ENCODE data around the gene LNPEP. TPM values are rescaled to one million over a fixed set of nuclear protein-coding genes. Genes with fewer than 3 reads are reported as not detected.
A peak's percentile ranks its signal among the peaks of the same experiment; 100 is the strongest.

LNPEP gene
- total and polyA plus RNA-seq, 10 of the 15 experiments (the other 5 are each of a cell fraction or from before 2014, with no cell fraction given), result 5.6 to 54.9 (median 25.0) TPM

GRCh38 chr5:96934708-96935558, 947 bp upstream of the LNPEP start:
- H3K36me3 ChIP-seq (ENCODE audit: control insufficient read depth in 2 of 2, insufficient read depth in 2 of 2, low read length in 1 of 2), result no peaks in the 10 kb centered on the region
- ChIA-PET SMC1A (ENCODE audit: uncharacterized antibody, unreplicated experiment) (interaction anchor here (4.0 kb wide), 1 partner anchor 25 kb away, joined by 65 read pairs; no protein-coding TSS in a partner anchor), CTCF (interaction anchor here (1.5 to 4.1 kb wide), 2 partner anchors 38 to 65 kb away, joined by 13 to 23 read pairs; no protein-coding TSS in a partner anchor), RAD21 (ENCODE audit: unreplicated experiment) (interaction anchor here (1.1 to 3.2 kb wide), 3 partner anchors 24 to 56 kb away, joined by 3 to 31 read pairs (median 8); no protein-coding TSS in a partner anchor), POLR2A (interaction anchor here (1.1 to 7.5 kb wide), 3 partner anchors 13 to 66 kb away, joined by 3 to 65 read pairs (median 12); no protein-coding TSS in a partner anchor)
- FAIRE-seq (no peak), ATAC-seq (peak; percentile 77), DNase-seq (ENCODE audit: low read depth, low spot score) (peak; percentile 86)
- H3K27ac ChIP-seq (ENCODE audit: control insufficient read depth, insufficient read depth), result peak overlapping the region; percentile 97
- H4K20me1 ChIP-seq (ENCODE audit: control insufficient read depth, insufficient read depth), result no peaks in the 10 kb centered on the region
- H3K9ac ChIP-seq (ENCODE audit: control insufficient read depth, insufficient read depth, low read length), result peak overlapping the region; percentile 93
- peaks cover 93% of the 10 kb centered on the region for H3K79me2 ChIP-seq (ENCODE audit: control insufficient read depth, insufficient read depth, low read length)
- H3K4me2 ChIP-seq (ENCODE audit: control insufficient read depth, insufficient read depth), result peak overlapping the region; percentile 88
- H2AFZ ChIP-seq (ENCODE audit: control insufficient read depth, low read depth, low read length), result peak overlapping the region; percentile 69
- BruUV-seq (replicated peaks), result no TSS peak
- in situ Hi-C loops (cut with MboI), result no loop called here
- peak overlapping the region; percentile 94 for H3K4me3 ChIP-seq
- H3K9me3 ChIP-seq (replicated peaks; ENCODE audit: control insufficient read depth, insufficient read depth, low read length), result no peaks in the 10 kb centered on the region
- peaks cover 14% of the 10 kb centered on the region for H3K4me1 ChIP-seq (ENCODE audit: control insufficient read depth, insufficient read depth, low read length)
- H3K27me3 ChIP-seq (replicated peaks in 1 of 2; ENCODE audit: control insufficient read depth in 2 of 2, insufficient read depth in 2 of 2, low read length in 1 of 2), result no peaks in the 10 kb centered on the region
- under 1% methylated on average over 70 of the region's 80 CpGs for WGBS (ENCODE audit: insufficient coverage, insufficient replicate concordance, low lambda C conversion rate, missing lambda C conversion rate)
- intact Hi-C loops (cut with micrococcal nuclease; ENCODE audit: unreplicated experiment), result loop anchor here (1.0 to 5.0 kb wide), 7 partner anchors 14 to 1992 kb away; partner anchors contain the start of gene CHD1
- TF ChIP-seq ETV6 (conservative IDR thresholded peaks at IDR 0.05 in 1 of 2, IDR thresholded peaks at IDR 0.05 in 1 of 2; ENCODE audit: borderline replicate concordance in 1 of 2, low read depth in 1 of 2) (peak in 1 of 2 experiments; percentile 64; a peak in 1 of 4 replicates), CBX5 (IDR thresholded peaks at IDR 0.05; ENCODE audit: low read depth) (no peak), JUNB (IDR thresholded peaks at IDR 0.05) (no peak), SREBF1 (IDR thresholded peaks at IDR 0.05; ENCODE audit: low read length) (no peak), SMC3 (IDR thresholded peaks at IDR 0.05; ENCODE audit: borderline replicate concordance, low read length) (peak; percentile 6; the same call in 1 of the 2 replicates), MXI1 (IDR thresholded peaks at IDR 0.05; ENCODE audit: low read depth, low read length) (peak; percentile 81; the same call in 1 of the 2 replicates), CHD2 (IDR thresholded peaks at IDR 0.05; ENCODE audit: borderline replicate concordance, low read depth, low read length) (peak; percentile 83), SIN3A (IDR thresholded peaks at IDR 0.05; ENCODE audit: low read depth, low read length) (peak; percentile 73; the same call in 1 of the 2 replicates), EGR1 (IDR thresholded peaks at IDR 0.05; ENCODE audit: borderline replicate concordance in 1 of 2, low read depth in 2 of 2, low read length in 2 of 2) (peak in 1 of 2 experiments; percentile 76; a peak in 2 of 3 replicates), FOXM1 (IDR thresholded peaks at IDR 0.05; ENCODE audit: low read depth, low read length) (no peak), ZNF384 (IDR thresholded peaks at IDR 0.05; ENCODE audit: borderline replicate concordance, low read depth, low read length) (no peak)
- TF ChIP-seq, protein P1, sequence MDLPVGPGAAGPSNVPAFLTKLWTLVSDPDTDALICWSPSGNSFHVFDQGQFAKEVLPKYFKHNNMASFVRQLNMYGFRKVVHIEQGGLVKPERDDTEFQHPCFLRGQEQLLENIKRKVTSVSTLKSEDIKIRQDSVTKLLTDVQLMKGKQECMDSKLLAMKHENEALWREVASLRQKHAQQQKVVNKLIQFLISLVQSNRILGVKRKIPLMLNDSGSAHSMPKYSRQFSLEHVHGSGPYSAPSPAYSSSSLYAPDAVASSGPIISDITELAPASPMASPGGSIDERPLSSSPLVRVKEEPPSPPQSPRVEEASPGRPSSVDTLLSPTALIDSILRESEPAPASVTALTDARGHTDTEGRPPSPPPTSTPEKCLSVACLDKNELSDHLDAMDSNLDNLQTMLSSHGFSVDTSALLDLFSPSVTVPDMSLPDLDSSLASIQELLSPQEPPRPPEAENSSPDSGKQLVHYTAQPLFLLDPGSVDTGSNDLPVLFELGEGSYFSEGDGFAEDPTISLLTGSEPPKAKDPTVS (IDR thresholded peaks at IDR 0.05; ENCODE audit: low read depth, low read length), result no peak
- TF ChIP-seq, protein P2, sequence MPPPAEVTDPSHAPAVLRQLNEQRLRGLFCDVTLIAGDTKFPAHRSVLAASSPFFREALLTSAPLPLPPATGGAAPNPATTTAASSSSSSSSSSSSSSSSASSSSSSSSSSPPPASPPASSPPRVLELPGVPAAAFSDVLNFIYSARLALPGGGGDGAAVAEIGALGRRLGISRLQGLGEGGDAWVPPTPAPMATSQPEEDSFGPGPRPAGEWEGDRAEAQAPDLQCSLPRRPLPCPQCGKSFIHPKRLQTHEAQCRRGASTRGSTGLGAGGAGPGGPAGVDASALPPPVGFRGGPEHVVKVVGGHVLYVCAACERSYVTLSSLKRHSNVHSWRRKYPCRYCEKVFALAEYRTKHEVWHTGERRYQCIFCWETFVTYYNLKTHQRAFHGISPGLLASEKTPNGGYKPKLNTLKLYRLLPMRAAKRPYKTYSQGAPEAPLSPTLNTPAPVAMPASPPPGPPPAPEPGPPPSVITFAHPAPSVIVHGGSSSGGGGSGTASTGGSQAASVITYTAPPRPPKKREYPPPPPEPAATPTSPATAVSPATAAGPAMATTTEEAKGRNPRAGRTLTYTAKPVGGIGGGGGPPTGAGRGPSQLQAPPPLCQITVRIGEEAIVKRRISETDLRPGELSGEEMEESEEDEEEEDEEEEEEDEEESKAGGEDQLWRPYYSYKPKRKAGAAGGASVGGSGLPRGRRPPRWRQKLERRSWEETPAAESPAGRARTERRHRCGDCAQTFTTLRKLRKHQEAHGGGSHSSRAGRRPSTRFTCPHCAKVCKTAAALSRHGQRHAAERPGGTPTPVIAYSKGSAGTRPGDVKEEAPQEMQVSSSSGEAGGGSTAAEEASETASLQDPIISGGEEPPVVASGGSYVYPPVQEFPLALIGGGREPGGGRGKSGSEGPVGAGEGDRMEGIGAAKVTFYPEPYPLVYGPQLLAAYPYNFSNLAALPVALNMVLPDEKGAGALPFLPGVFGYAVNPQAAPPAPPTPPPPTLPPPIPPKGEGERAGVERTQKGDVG (CRISPR knock-in tag; IDR thresholded peaks at IDR 0.05), result peak; percentile 82

Data from GM12878 (cell line).